ENCODE measurements around the gene UBE2L3.
"Not testable (repeated sequence)": the region's sequence is repeated elsewhere in the genome, so short reads cannot be mapped to it uniquely, and the experiment has no call there.

Gene UBE2L3

GRCh38 chr22:21573293-21573734, 5.8 kb downstream of the UBE2L3 start:
- DNase-seq = no peak

GRCh38 chr22:21573750-21574494, 6.4 kb downstream of the UBE2L3 start:
- DNase-seq = no peak

- DNase-seq = no peak
Measured at GRCh38 chr22:21579474-21579851, 11.9 kb downstream of the UBE2L3 start.

- DNase-seq = not testable (repeated sequence)
Measured at GRCh38 chr22:21580623-21581007, 13.1 kb downstream of the UBE2L3 start.

- DNase-seq = not testable (repeated sequence)
Measured at GRCh38 chr22:21581009-21581713, 13.6 kb downstream of the UBE2L3 start.

GRCh38 chr22:21582801-21583740, 15.6 kb downstream of the UBE2L3 start:
- no peak for DNase-seq

GRCh38 chr22:21585389-21585788, 17.9 kb downstream of the UBE2L3 start:
- DNase-seq = no peak

- peak; percentile 36 to 40 for DNase-seq
Measured at GRCh38 chr22:21587803-21588611, 20.5 kb downstream of the UBE2L3 start.

- no peak for DNase-seq
Measured at GRCh38 chr22:21589396-21589795, 21.9 kb downstream of the UBE2L3 start.

GRCh38 chr22:21590809-21591641, 23.5 kb downstream of the UBE2L3 start:
- no peak for DNase-seq

GRCh38 chr22:21591695-21592094, 24.2 kb downstream of the UBE2L3 start:
- DNase-seq = no peak

- no peak for DNase-seq
Measured at GRCh38 chr22:21592422-21592821, 24.9 kb downstream of the UBE2L3 start.

GRCh38 chr22:21593406-21594232, 26.1 kb downstream of the UBE2L3 start:
- DNase-seq = no peak

- DNase-seq = no peak
Measured at GRCh38 chr22:21594865-21595452, 27.4 kb downstream of the UBE2L3 start.

GRCh38 chr22:21596356-21597135, 29.0 kb downstream of the UBE2L3 start:
- not testable (repeated sequence) for DNase-seq

- DNase-seq = no peak
Measured at GRCh38 chr22:21598302-21598701, 30.8 kb downstream of the UBE2L3 start.

- DNase-seq = no peak
Measured at GRCh38 chr22:21599053-21599893, 31.8 kb downstream of the UBE2L3 start.

GRCh38 chr22:21602579-21602978, 35.1 kb downstream of the UBE2L3 start:
- no peak for DNase-seq
